Measurements from ENCODE around the gene NAPA. TPM values are rescaled to one million over a fixed set of nuclear protein-coding genes. Genes with fewer than 3 reads are reported as not detected.

The NAPA gene
- polyA plus RNA-seq, 1 donor from 2014 or later: 100 TPM

DNA sequence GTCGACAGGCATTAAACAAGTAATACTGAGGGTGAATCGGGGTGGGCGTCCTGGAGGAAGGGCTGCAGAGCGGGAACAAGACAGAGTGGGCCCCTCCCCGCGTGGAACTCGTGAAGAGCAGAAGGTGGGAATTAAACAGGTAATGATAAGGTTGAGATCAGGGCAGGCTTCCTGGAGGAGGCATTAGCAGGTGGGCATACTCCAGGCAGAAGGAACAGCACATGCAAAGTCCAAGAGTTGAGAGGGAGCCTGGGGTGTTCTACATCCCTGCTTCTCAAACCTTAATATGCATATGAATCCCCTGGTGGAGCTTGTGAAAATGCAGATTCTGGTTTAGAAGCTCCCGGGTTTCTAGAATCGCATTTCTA is 66.5 kb downstream of the NAPA start:
- Histone ChIP-seq H4K20me1 (ENCODE audit: insufficient read depth) (no peaks in the 10 kb centered on the region), H3K9me2 (ENCODE audit: insufficient read depth, low read length) (no peaks in the 10 kb centered on the region), H3K9me3 (ENCODE audit: low read length) (no peaks in the 10 kb centered on the region), H3F3A (ENCODE audit: insufficient read depth, low read length, poor library complexity, severe bottlenecking) (no peaks in the 10 kb centered on the region), H3K79me2 (replicated peaks; ENCODE audit: insufficient read depth, low read length) (no peaks in the 10 kb centered on the region), H3K27ac (ENCODE audit: low read length) (no peak overlapping the region), H2AFZ (ENCODE audit: low read depth, low read length) (no peak overlapping the region), H3K4me3 (ENCODE audit: low read length) (no peak overlapping the region), H3K4me2 (ENCODE audit: low read length) (no peak overlapping the region), H3K27me3 (ENCODE audit: insufficient read depth, low read depth, low read length) (peaks cover 5% of the 10 kb centered on the region), H3K9ac (ENCODE audit: low read length) (no peak overlapping the region), H3K36me3 (ENCODE audit: insufficient read depth, low read length) (no peaks in the 10 kb centered on the region)
- TF ChIP-seq, protein P1, sequence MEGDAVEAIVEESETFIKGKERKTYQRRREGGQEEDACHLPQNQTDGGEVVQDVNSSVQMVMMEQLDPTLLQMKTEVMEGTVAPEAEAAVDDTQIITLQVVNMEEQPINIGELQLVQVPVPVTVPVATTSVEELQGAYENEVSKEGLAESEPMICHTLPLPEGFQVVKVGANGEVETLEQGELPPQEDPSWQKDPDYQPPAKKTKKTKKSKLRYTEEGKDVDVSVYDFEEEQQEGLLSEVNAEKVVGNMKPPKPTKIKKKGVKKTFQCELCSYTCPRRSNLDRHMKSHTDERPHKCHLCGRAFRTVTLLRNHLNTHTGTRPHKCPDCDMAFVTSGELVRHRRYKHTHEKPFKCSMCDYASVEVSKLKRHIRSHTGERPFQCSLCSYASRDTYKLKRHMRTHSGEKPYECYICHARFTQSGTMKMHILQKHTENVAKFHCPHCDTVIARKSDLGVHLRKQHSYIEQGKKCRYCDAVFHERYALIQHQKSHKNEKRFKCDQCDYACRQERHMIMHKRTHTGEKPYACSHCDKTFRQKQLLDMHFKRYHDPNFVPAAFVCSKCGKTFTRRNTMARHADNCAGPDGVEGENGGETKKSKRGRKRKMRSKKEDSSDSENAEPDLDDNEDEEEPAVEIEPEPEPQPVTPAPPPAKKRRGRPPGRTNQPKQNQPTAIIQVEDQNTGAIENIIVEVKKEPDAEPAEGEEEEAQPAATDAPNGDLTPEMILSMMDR (IDR thresholded peaks at IDR 0.05; ENCODE audit: poor library complexity, severe bottlenecking): no peak
- no peak for TF ChIP-seq EZH2 (IDR thresholded peaks at IDR 0.05; ENCODE audit: borderline replicate concordance, insufficient read depth, low read length, poor library complexity, severe bottlenecking)
- TF ChIP-seq SMC3 (conservative IDR thresholded peaks at IDR 0.05; ENCODE audit: poor library complexity): no peak
- no peak for TF ChIP-seq RAD21 (conservative IDR thresholded peaks at IDR 0.05)
- no peak for TF ChIP-seq TAF1 (IDR thresholded peaks at IDR 0.05; ENCODE audit: low read depth)
- TF ChIP-seq, protein P2, sequence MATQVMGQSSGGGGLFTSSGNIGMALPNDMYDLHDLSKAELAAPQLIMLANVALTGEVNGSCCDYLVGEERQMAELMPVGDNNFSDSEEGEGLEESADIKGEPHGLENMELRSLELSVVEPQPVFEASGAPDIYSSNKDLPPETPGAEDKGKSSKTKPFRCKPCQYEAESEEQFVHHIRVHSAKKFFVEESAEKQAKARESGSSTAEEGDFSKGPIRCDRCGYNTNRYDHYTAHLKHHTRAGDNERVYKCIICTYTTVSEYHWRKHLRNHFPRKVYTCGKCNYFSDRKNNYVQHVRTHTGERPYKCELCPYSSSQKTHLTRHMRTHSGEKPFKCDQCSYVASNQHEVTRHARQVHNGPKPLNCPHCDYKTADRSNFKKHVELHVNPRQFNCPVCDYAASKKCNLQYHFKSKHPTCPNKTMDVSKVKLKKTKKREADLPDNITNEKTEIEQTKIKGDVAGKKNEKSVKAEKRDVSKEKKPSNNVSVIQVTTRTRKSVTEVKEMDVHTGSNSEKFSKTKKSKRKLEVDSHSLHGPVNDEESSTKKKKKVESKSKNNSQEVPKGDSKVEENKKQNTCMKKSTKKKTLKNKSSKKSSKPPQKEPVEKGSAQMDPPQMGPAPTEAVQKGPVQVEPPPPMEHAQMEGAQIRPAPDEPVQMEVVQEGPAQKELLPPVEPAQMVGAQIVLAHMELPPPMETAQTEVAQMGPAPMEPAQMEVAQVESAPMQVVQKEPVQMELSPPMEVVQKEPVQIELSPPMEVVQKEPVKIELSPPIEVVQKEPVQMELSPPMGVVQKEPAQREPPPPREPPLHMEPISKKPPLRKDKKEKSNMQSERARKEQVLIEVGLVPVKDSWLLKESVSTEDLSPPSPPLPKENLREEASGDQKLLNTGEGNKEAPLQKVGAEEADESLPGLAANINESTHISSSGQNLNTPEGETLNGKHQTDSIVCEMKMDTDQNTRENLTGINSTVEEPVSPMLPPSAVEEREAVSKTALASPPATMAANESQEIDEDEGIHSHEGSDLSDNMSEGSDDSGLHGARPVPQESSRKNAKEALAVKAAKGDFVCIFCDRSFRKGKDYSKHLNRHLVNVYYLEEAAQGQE (IDR thresholded peaks at IDR 0.05; ENCODE audit: borderline replicate concordance): no peak
- TF ChIP-seq POLR2AphosphoS5 (IDR thresholded peaks at IDR 0.05): no peak
- no peak for TF ChIP-seq EP300 (conservative IDR thresholded peaks at IDR 0.05; ENCODE audit: poor library complexity, severe bottlenecking)
- no peak for TF ChIP-seq MXI1 (conservative IDR thresholded peaks at IDR 0.05; ENCODE audit: poor library complexity, severe bottlenecking)

DNA sequence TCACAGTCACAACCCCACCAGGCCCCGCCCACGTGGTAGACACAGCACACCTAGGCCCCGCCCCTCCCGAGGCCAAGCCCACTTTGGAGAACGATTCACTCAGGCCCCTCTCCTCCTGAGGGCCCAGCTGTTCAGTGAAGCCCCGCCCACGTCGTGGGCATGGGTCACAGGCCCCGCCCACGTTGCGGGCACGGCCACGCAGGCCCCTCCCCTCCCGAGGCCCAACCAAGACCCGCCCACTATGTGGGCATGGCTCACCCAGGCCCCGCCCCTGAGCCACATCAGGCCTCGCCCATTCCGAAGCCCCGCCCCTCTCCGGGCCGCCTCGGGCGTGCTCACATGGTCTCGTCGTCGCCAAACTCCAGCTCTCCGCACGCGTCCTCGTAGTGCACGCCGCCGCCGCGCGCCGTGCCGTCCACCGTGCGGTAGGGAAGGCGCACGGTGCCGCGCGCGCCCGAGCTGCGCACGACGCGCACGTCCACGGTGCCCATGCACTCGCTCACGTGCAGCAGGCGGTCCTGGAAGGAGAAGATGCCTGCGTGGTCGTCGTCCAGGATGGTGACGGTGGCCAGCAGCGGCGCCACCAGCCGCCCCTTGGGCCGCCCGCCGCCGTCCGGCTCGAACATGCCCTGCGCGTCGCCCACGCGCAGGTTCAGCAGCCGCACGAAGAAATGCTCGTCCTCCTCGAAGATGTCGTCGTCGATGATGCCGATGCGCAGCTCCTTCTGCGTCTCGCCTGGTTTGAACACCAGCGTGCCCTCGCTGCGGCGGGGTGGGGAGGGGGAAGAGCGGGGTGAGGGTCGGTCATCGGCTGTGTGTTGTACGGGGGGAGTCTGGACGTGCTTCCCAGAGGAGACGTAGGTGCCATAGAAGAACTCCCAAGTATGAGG is 67.1 kb downstream of the NAPA start:
- H3K79me2 ChIP-seq (replicated peaks; ENCODE audit: insufficient read depth, low read length): no peaks in the 10 kb centered on the region
- no peaks in the 10 kb centered on the region for H4K20me1 ChIP-seq (ENCODE audit: insufficient read depth)
- no peaks in the 10 kb centered on the region for H3K9me2 ChIP-seq (ENCODE audit: insufficient read depth, low read length)
- H3K9me3 ChIP-seq (ENCODE audit: low read length): no peaks in the 10 kb centered on the region
- H3K27ac ChIP-seq (ENCODE audit: low read length): no peak overlapping the region
- peak overlapping the region; percentile 43 for H3K4me3 ChIP-seq (ENCODE audit: low read length)
- TF ChIP-seq, protein P2 (IDR thresholded peaks at IDR 0.05; ENCODE audit: borderline replicate concordance): no peak
- peak; percentile 35 for TF ChIP-seq MXI1 (conservative IDR thresholded peaks at IDR 0.05; ENCODE audit: poor library complexity, severe bottlenecking)
- H3K4me2 ChIP-seq (ENCODE audit: low read length): no peak overlapping the region
- no peak overlapping the region for H2AFZ ChIP-seq (ENCODE audit: low read depth, low read length)
- no peaks in the 10 kb centered on the region for H3K36me3 ChIP-seq (ENCODE audit: insufficient read depth, low read length)
- H3K9ac ChIP-seq (ENCODE audit: low read length): no peak overlapping the region
- no peaks in the 10 kb centered on the region for H3F3A ChIP-seq (ENCODE audit: insufficient read depth, low read length, poor library complexity, severe bottlenecking)
- peaks cover 5% of the 10 kb centered on the region for H3K27me3 ChIP-seq (ENCODE audit: insufficient read depth, low read depth, low read length)
